ENCODE results near the gene EIF5. TPM values are rescaled to one million over a fixed set of nuclear protein-coding genes. Genes with fewer than 3 reads are reported as not detected.

The EIF5 gene
- total RNA-seq, 4 donors from 2014 or later = 210 to 312 (median 266) TPM

- H3K9me3 ChIP-seq = no peaks in the 10 kb centered on the region
- peaks cover 30 to 82% (median 61%) of the 10 kb centered on the region in 4 donors for H3K4me1 ChIP-seq
- H3K27ac ChIP-seq = no peak overlapping the region
- in situ Hi-C loops (cut with MboI; ENCODE audit: low pct_ligation_motif_present in 1 of 4, low pct_unique_long_range_greater_than_20kb in 1 of 4, low sequenced_read_pairs in 3 of 4) = no loop called here
- WGBS, 2 donors (ENCODE audit: low coverage in 1 of 2) = 7 to 9% methylated on average over 4 of the region's 4 CpGs
- no peaks in the 10 kb centered on the region for H3K36me3 ChIP-seq
- TF ChIP-seq POLR2AphosphoS5 (IDR thresholded peaks at IDR 0.05) (no peak), POLR2A (IDR thresholded peaks at IDR 0.05) (no peak), EP300 (IDR thresholded peaks at IDR 0.05; ENCODE audit: low read depth) (no peak), CTCF (IDR thresholded peaks at IDR 0.05) (peak; percentile 58 to 80 (median 62))
- intact Hi-C loops (cut with DNase I; ENCODE audit: low total_unique reads) = no loop called here
- DNase-seq = peak; percentile 22
- H3K27me3 ChIP-seq = no peaks in the 10 kb centered on the region
- H3K4me3 ChIP-seq = no peak overlapping the region
Measured at GRCh38 chr14:103391048-103391447, 57.0 kb downstream of the EIF5 start.

GRCh38 chr14:103392106-103392505 is 58.1 kb downstream of the EIF5 start:
- no peaks in the 10 kb centered on the region for H3K9me3 ChIP-seq
- H3K27me3 ChIP-seq = no peaks in the 10 kb centered on the region
- in situ Hi-C loops (cut with MboI; ENCODE audit: low pct_ligation_motif_present in 1 of 4, low pct_unique_long_range_greater_than_20kb in 1 of 4, low sequenced_read_pairs in 3 of 4) (no loop called here), intact Hi-C loops (cut with DNase I; ENCODE audit: low total_unique reads) (no loop called here)
- WGBS, 2 donors (ENCODE audit: low coverage in 1 of 2) = 56 to 65% methylated on average over 2 to 5 of the region's 5 CpGs
- H3K4me1 ChIP-seq = peaks cover 26 to 83% (median 60%) of the 10 kb centered on the region in 4 donors
- H3K36me3 ChIP-seq = no peaks in the 10 kb centered on the region
- H3K4me3 ChIP-seq = no peak overlapping the region
- no peak overlapping the region for H3K27ac ChIP-seq
- no peak for DNase-seq
- TF ChIP-seq POLR2AphosphoS5 (IDR thresholded peaks at IDR 0.05) = no peak
- no peak for TF ChIP-seq CTCF (IDR thresholded peaks at IDR 0.05)
- TF ChIP-seq POLR2A (IDR thresholded peaks at IDR 0.05) = no peak
- TF ChIP-seq EP300 (IDR thresholded peaks at IDR 0.05; ENCODE audit: low read depth) = no peak

GRCh38 chr14:103392572-103392971 is 58.5 kb downstream of the EIF5 start:
- intact Hi-C loops (cut with DNase I; ENCODE audit: low total_unique reads) (no loop called here), in situ Hi-C loops (cut with MboI; ENCODE audit: low pct_ligation_motif_present in 1 of 4, low pct_unique_long_range_greater_than_20kb in 1 of 4, low sequenced_read_pairs in 3 of 4) (no loop called here)
- TF ChIP-seq CTCF (IDR thresholded peaks at IDR 0.05) (no peak), POLR2AphosphoS5 (IDR thresholded peaks at IDR 0.05) (no peak), EP300 (IDR thresholded peaks at IDR 0.05; ENCODE audit: low read depth) (no peak), POLR2A (IDR thresholded peaks at IDR 0.05) (no peak)
- 89 to 100% methylated on average over 8 of the region's 8 CpGs for WGBS, 2 donors (ENCODE audit: low coverage in 1 of 2)
- H3K4me1 ChIP-seq = peaks cover 21 to 78% (median 56%) of the 10 kb centered on the region in 4 donors
- no peaks in the 10 kb centered on the region for H3K36me3 ChIP-seq
- DNase-seq = no peak
- no peak overlapping the region for H3K27ac ChIP-seq
- H3K4me3 ChIP-seq = no peak overlapping the region
- no peaks in the 10 kb centered on the region for H3K9me3 ChIP-seq
- H3K27me3 ChIP-seq = no peaks in the 10 kb centered on the region

- 86 to 95% methylated on average over 4 to 6 of the region's 6 CpGs for WGBS, 2 donors (ENCODE audit: low coverage in 1 of 2)
- DNase-seq = no peak
- Histone ChIP-seq H3K4me3 (no peak overlapping the region), H3K36me3 (no peaks in the 10 kb centered on the region), H3K27me3 (no peaks in the 10 kb centered on the region), H3K9me3 (no peaks in the 10 kb centered on the region), H3K4me1 (peaks cover 16 to 76% (median 52%) of the 10 kb centered on the region in 4 donors), H3K27ac (no peak overlapping the region)
- in situ Hi-C loops (cut with MboI; ENCODE audit: low pct_ligation_motif_present in 1 of 4, low pct_unique_long_range_greater_than_20kb in 1 of 4, low sequenced_read_pairs in 3 of 4) = no loop called here
- no peak for TF ChIP-seq POLR2AphosphoS5 (IDR thresholded peaks at IDR 0.05)
- no peak for TF ChIP-seq CTCF (IDR thresholded peaks at IDR 0.05)
- TF ChIP-seq POLR2A (IDR thresholded peaks at IDR 0.05) = no peak
- no peak for TF ChIP-seq EP300 (IDR thresholded peaks at IDR 0.05; ENCODE audit: low read depth)
- intact Hi-C loops (cut with DNase I; ENCODE audit: low total_unique reads) = no loop called here
Measured at GRCh38 chr14:103393070-103393469, 59.0 kb downstream of the EIF5 start.
